ENCODE measurements around the gene SLC25A28. TPM values are rescaled to one million over a fixed set of nuclear protein-coding genes. Genes with fewer than 3 reads are reported as not detected.
A peak's percentile ranks its signal among the peaks of the same experiment; 100 is the strongest.
"Not testable (repeated sequence)": the region's sequence is repeated elsewhere in the genome, so short reads cannot be mapped to it uniquely, and the experiment has no call there.

Gene SLC25A28
- total and polyA plus RNA-seq, 8 donors = 32.5 to 55.8 (median 49.3) TPM

- H3K36me3 ChIP-seq = no peaks in the 10 kb centered on the region
- no peak overlapping the region for H3K27ac ChIP-seq
- ATAC-seq (peak; percentile 64), DNase-seq (peak in 1 of 4 donors; percentile 15)
- no peaks in the 10 kb centered on the region for H3K27me3 ChIP-seq
- no peak for TF ChIP-seq CTCF (IDR thresholded peaks at IDR 0.05)
- no peak overlapping the region for H3K4me3 ChIP-seq
- H3K4me1 ChIP-seq = no peaks in the 10 kb centered on the region
- H3K9me3 ChIP-seq = no peaks in the 10 kb centered on the region
- intact Hi-C loops (cut with DNase I) = loop anchor here in 1 of 2 donors (10.0 kb wide), 1 partner anchor 84 kb away; no protein-coding TSS in a partner anchor
Observed at GRCh38 chr10:99630433-99630832, 10.2 kb upstream of the SLC25A28 start.

- ATAC-seq (no peak), DNase-seq (no peak)
- intact Hi-C loops (cut with DNase I) = no loop called here
- no peaks in the 10 kb centered on the region for H3K27me3 ChIP-seq
- no peaks in the 10 kb centered on the region for H3K9me3 ChIP-seq
- H3K4me1 ChIP-seq = no peaks in the 10 kb centered on the region
- no peaks in the 10 kb centered on the region for H3K36me3 ChIP-seq
- H3K27ac ChIP-seq = no peak overlapping the region
- H3K4me3 ChIP-seq = no peak overlapping the region
- no peak for TF ChIP-seq CTCF (IDR thresholded peaks at IDR 0.05)
Observed at GRCh38 chr10:99629625-99629978, 9.4 kb upstream of the SLC25A28 start.

GRCh38 chr10:99628923-99629624 is 8.8 kb upstream of the SLC25A28 start:
- Histone ChIP-seq H3K4me1 (no peaks in the 10 kb centered on the region), H3K36me3 (no peaks in the 10 kb centered on the region), H3K4me3 (no peak overlapping the region), H3K9me3 (no peaks in the 10 kb centered on the region), H3K27ac (no peak overlapping the region), H3K27me3 (no peaks in the 10 kb centered on the region)
- intact Hi-C loops (cut with DNase I) = no loop called here
- no peak for TF ChIP-seq CTCF (IDR thresholded peaks at IDR 0.05)
- DNase-seq (no peak), ATAC-seq (no peak)

- DNase-seq; H3K27me3 ChIP-seq; intact Hi-C loops (cut with DNase I); H3K4me3 ChIP-seq; H3K27ac ChIP-seq; H3K9me3 ChIP-seq; ATAC-seq; H3K36me3 ChIP-seq: not testable (repeated sequence)
- H3K4me1 ChIP-seq = peaks cover 8 to 11% of the 10 kb centered on the region in 2 donors
Observed at GRCh38 chr10:99625124-99625523, 4.9 kb upstream of the SLC25A28 start.

GRCh38 chr10:99623919-99624318 is 3.7 kb upstream of the SLC25A28 start:
- intact Hi-C loops (cut with DNase I) = no loop called here
- Histone ChIP-seq H3K36me3 (no peaks in the 10 kb centered on the region), H3K27me3 (no peaks in the 10 kb centered on the region), H3K4me1 (peaks cover 13 to 14% of the 10 kb centered on the region in 2 donors), H3K27ac (no peak overlapping the region), H3K9me3 (no peaks in the 10 kb centered on the region), H3K4me3 (no peak overlapping the region)
- no peak for TF ChIP-seq CTCF (IDR thresholded peaks at IDR 0.05)
- DNase-seq = no peak
- no peak for ATAC-seq

All from left lung (tissue), 10 donors.